ENCODE measurements around the gene EBF3. TPM values are rescaled to one million over a fixed set of nuclear protein-coding genes. Genes with fewer than 3 reads are reported as not detected.

The EBF3 gene
- total RNA-seq, 1 experiment from 2014 or later = not detected

DNA sequence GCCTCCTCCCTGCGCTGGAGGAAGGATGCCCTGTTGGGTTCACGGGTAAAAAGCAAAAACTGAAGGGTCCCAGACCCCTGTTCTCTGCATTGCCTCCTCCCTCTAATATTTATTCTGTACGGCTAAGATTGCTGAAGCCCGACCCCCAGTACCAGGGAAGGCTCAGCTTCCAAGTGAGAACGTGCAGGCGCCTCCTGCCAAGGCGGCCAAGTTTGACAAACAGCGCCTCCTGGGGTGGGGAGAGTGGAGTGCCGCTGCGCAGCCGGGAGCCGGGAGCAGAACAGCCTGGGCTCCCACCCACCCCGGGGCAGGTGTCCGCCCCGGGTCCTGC is 4.7 kb upstream of the EBF3 start:
- DNase-seq = no peak
- intact Hi-C loops (cut with micrococcal nuclease; ENCODE audit: unreplicated experiment) = no loop called here
- no peaks in the 10 kb centered on the region for H3K27me3 Mint-ChIP-seq (ENCODE audit: unreplicated experiment)
- BruUV-seq (replicated peaks) = no TSS peak
- H3K9me3 Mint-ChIP-seq (ENCODE audit: low read depth, unreplicated experiment) = peaks cover 2% of the 10 kb centered on the region
- no peak overlapping the region for H3K4me3 Mint-ChIP-seq (ENCODE audit: low read depth, unreplicated experiment)
- no peaks in the 10 kb centered on the region for H3K36me3 Mint-ChIP-seq (ENCODE audit: insufficient read depth, unreplicated experiment)
- CTCF ChIA-PET = no interaction called here
- TF ChIP-seq, protein P1, sequence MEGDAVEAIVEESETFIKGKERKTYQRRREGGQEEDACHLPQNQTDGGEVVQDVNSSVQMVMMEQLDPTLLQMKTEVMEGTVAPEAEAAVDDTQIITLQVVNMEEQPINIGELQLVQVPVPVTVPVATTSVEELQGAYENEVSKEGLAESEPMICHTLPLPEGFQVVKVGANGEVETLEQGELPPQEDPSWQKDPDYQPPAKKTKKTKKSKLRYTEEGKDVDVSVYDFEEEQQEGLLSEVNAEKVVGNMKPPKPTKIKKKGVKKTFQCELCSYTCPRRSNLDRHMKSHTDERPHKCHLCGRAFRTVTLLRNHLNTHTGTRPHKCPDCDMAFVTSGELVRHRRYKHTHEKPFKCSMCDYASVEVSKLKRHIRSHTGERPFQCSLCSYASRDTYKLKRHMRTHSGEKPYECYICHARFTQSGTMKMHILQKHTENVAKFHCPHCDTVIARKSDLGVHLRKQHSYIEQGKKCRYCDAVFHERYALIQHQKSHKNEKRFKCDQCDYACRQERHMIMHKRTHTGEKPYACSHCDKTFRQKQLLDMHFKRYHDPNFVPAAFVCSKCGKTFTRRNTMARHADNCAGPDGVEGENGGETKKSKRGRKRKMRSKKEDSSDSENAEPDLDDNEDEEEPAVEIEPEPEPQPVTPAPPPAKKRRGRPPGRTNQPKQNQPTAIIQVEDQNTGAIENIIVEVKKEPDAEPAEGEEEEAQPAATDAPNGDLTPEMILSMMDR (IDR thresholded peaks at IDR 0.05; ENCODE audit: unreplicated experiment) = no peak
- no peaks in the 10 kb centered on the region for H3K4me1 Mint-ChIP-seq (ENCODE audit: low read depth, unreplicated experiment)
- no peak overlapping the region for H3K27ac Mint-ChIP-seq (ENCODE audit: unreplicated experiment)

- intact Hi-C loops (cut with micrococcal nuclease; ENCODE audit: unreplicated experiment) = no loop called here
- Mint-ChIP-seq H3K27me3 (ENCODE audit: unreplicated experiment) (no peaks in the 10 kb centered on the region), H3K4me3 (ENCODE audit: low read depth, unreplicated experiment) (no peak overlapping the region), H3K27ac (ENCODE audit: unreplicated experiment) (no peak overlapping the region), H3K36me3 (ENCODE audit: insufficient read depth, unreplicated experiment) (no peaks in the 10 kb centered on the region), H3K4me1 (ENCODE audit: low read depth, unreplicated experiment) (no peaks in the 10 kb centered on the region), H3K9me3 (ENCODE audit: low read depth, unreplicated experiment) (peaks cover 2% of the 10 kb centered on the region)
- CTCF ChIA-PET = no interaction called here
- TF ChIP-seq, protein P1 (IDR thresholded peaks at IDR 0.05; ENCODE audit: unreplicated experiment) = no peak
- BruUV-seq (replicated peaks) = no TSS peak
- no peak for DNase-seq
Measured at GRCh38 chr10:129968020-129968852, 4.2 kb upstream of the EBF3 start.

DNA sequence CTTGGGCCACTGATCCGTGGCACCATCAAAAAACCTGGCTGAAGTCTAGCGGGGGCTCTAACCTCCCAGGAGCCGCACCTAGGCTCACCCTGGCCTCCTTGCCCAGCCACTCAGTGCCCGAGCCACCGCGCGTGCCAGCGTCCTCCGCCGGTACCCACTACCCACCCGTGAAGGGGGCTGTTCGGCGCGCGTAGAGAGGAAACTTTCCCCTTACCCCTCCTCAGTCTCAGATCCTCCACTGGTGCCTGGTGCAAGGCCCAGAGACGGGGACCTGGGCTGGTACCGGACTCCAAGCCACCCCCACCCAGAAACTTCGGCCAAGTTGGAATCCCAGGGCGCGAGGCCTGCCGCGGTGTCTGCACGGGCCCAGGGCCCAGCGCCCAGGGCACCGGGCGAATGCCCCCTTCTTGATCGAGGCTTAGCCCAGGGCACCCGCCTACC is 3.5 kb upstream of the EBF3 start:
- intact Hi-C loops (cut with micrococcal nuclease; ENCODE audit: unreplicated experiment) = no loop called here
- Mint-ChIP-seq H3K27me3 (ENCODE audit: unreplicated experiment) (no peaks in the 10 kb centered on the region), H3K27ac (ENCODE audit: unreplicated experiment) (no peak overlapping the region), H3K4me3 (ENCODE audit: low read depth, unreplicated experiment) (no peak overlapping the region), H3K36me3 (ENCODE audit: insufficient read depth, unreplicated experiment) (no peaks in the 10 kb centered on the region), H3K4me1 (ENCODE audit: low read depth, unreplicated experiment) (no peaks in the 10 kb centered on the region), H3K9me3 (ENCODE audit: low read depth, unreplicated experiment) (peaks cover 2% of the 10 kb centered on the region)
- CTCF ChIA-PET = no interaction called here
- TF ChIP-seq, protein P1 (IDR thresholded peaks at IDR 0.05; ENCODE audit: unreplicated experiment) = no peak
- no TSS peak for BruUV-seq (replicated peaks)
- no peak for DNase-seq

- BruUV-seq (replicated peaks) = no TSS peak
- CTCF ChIA-PET = no interaction called here
- H3K9me3 Mint-ChIP-seq (ENCODE audit: low read depth, unreplicated experiment) = peaks cover 2% of the 10 kb centered on the region
- TF ChIP-seq, protein P1 (IDR thresholded peaks at IDR 0.05; ENCODE audit: unreplicated experiment) = no peak
- DNase-seq = no peak
- H3K27ac Mint-ChIP-seq (ENCODE audit: unreplicated experiment) = no peak overlapping the region
- intact Hi-C loops (cut with micrococcal nuclease; ENCODE audit: unreplicated experiment) = no loop called here
- H3K36me3 Mint-ChIP-seq (ENCODE audit: insufficient read depth, unreplicated experiment) = no peaks in the 10 kb centered on the region
- H3K4me1 Mint-ChIP-seq (ENCODE audit: low read depth, unreplicated experiment) = no peaks in the 10 kb centered on the region
- no peak overlapping the region for H3K4me3 Mint-ChIP-seq (ENCODE audit: low read depth, unreplicated experiment)
- H3K27me3 Mint-ChIP-seq (ENCODE audit: unreplicated experiment) = no peaks in the 10 kb centered on the region
Measured at GRCh38 chr10:129966889-129967578, 3.0 kb upstream of the EBF3 start.

Measured in Calu3 (cell line).